Measurements from ENCODE around the gene SCN1B.
A peak's percentile ranks its signal among the peaks of the same experiment; 100 is the strongest.
"Not testable (repeated sequence)": the region's sequence is repeated elsewhere in the genome, so short reads cannot be mapped to it uniquely, and the experiment has no call there.

The SCN1B gene

GRCh38 chr19:35030257-35031071 is at the start of gene SCN1B:
SCN1B (plus strand) TSS chr19:35030470; CDS start chr19:35030821, 351 bp downstream.
- DNase-seq = peak in 1 of 2 donors; percentile 70

- DNase-seq = no peak
Measured at GRCh38 chr19:34982275-34982674, 48.0 kb upstream of the SCN1B start.

- DNase-seq = no peak
Measured at GRCh38 chr19:34983786-34984185, 46.5 kb upstream of the SCN1B start.

GRCh38 chr19:34984287-34984686 is 46.0 kb upstream of the SCN1B start:
- no peak for DNase-seq

- peak in 1 of 2 donors; percentile 15 for DNase-seq
Measured at GRCh38 chr19:34985249-34986022, 44.8 kb upstream of the SCN1B start.

GRCh38 chr19:34988119-34988518 is 42.2 kb upstream of the SCN1B start:
- DNase-seq = no peak

- no peak for DNase-seq
Measured at GRCh38 chr19:34989298-34989697, 41.0 kb upstream of the SCN1B start.

GRCh38 chr19:34990578-34991192 is 39.6 kb upstream of the SCN1B start:
- no peak for DNase-seq

GRCh38 chr19:34991542-34992333 is 38.5 kb upstream of the SCN1B start:
- DNase-seq = no peak

GRCh38 chr19:34992582-34992981 is 37.7 kb upstream of the SCN1B start:
- not testable (repeated sequence) for DNase-seq

GRCh38 chr19:34994286-34994642 is 36.0 kb upstream of the SCN1B start:
- no peak for DNase-seq

- DNase-seq = no peak
Measured at GRCh38 chr19:34994643-34995541, 35.4 kb upstream of the SCN1B start.

GRCh38 chr19:34995551-34995950 is 34.7 kb upstream of the SCN1B start:
- no peak for DNase-seq

- peak in 1 of 2 donors; percentile 24 for DNase-seq
Measured at GRCh38 chr19:34997071-34997617, 33.1 kb upstream of the SCN1B start.

- not testable (repeated sequence) for DNase-seq
Measured at GRCh38 chr19:34998224-34998623, 32.0 kb upstream of the SCN1B start.

- no peak for DNase-seq
Measured at GRCh38 chr19:34998777-34999497, 31.3 kb upstream of the SCN1B start.

GRCh38 chr19:34999498-35000337 is 30.6 kb upstream of the SCN1B start, which contains the start of gene GRAMD1A:
GRAMD1A (plus strand) TSS chr19:35000323; CDS start chr19:35000479, 156 bp downstream.
- peak; percentile 48 to 65 for DNase-seq

- no peak for DNase-seq
Measured at GRCh38 chr19:35000338-35000646, 30.0 kb upstream of the SCN1B start.

GRCh38 chr19:35000647-35001501 is 29.4 kb upstream of the SCN1B start:
- peak in 1 of 2 donors; percentile 20 for DNase-seq

Measured in bone marrow (tissue), 2 donors.